ENCODE measurements around the gene CWC15.
"Not testable (repeated sequence)": the region's sequence is repeated elsewhere in the genome, so short reads cannot be mapped to it uniquely, and the experiment has no call there.

DNA sequence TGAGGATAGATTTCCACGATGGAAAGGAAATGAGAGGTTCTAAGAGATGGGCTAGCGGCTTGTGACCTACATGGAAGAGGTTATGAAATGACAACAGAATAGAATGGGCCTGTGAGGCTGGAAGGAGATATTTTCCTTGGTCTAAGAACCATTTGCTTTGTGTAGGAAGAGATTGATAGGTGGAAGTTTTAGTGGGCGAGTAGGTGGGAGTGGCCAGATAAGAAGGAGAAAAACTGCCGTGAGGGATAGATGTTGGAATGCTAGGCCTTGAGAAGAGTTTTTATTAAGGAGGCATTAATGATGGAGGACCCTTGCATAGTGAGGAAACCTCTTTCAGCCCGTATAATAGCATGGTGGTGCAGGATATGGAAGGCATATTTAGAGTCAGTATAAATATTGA lies 48.1 kb upstream of the CWC15 start:
- TF ChIP-seq, protein P1, sequence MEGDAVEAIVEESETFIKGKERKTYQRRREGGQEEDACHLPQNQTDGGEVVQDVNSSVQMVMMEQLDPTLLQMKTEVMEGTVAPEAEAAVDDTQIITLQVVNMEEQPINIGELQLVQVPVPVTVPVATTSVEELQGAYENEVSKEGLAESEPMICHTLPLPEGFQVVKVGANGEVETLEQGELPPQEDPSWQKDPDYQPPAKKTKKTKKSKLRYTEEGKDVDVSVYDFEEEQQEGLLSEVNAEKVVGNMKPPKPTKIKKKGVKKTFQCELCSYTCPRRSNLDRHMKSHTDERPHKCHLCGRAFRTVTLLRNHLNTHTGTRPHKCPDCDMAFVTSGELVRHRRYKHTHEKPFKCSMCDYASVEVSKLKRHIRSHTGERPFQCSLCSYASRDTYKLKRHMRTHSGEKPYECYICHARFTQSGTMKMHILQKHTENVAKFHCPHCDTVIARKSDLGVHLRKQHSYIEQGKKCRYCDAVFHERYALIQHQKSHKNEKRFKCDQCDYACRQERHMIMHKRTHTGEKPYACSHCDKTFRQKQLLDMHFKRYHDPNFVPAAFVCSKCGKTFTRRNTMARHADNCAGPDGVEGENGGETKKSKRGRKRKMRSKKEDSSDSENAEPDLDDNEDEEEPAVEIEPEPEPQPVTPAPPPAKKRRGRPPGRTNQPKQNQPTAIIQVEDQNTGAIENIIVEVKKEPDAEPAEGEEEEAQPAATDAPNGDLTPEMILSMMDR (IDR thresholded peaks at IDR 0.05) = not testable (repeated sequence)
- TF ChIP-seq POLR2AphosphoS5, POLR2A (IDR thresholded peaks at IDR 0.05): not testable (repeated sequence)

All from breast epithelium (tissue), 3 donors.